GM21447 (cell line): ENCODE results near the gene PNLIP.

Experiments used
- ATAC-seq: cut with Tn5 transposase; IDR thresholded peaks from one replicate; pipeline ENCODE4 v1.9.1; 2021; ENCODE audit not compliant: unreplicated experiment

The PNLIP gene

GRCh38 chr10:116545756-116546155, at the start of gene PNLIP:
Gene PNLIP (plus strand): TSS chr10:116545931. CDS start chr10:116546093, 162 bp downstream.
- ATAC-seq = no peak

DNA sequence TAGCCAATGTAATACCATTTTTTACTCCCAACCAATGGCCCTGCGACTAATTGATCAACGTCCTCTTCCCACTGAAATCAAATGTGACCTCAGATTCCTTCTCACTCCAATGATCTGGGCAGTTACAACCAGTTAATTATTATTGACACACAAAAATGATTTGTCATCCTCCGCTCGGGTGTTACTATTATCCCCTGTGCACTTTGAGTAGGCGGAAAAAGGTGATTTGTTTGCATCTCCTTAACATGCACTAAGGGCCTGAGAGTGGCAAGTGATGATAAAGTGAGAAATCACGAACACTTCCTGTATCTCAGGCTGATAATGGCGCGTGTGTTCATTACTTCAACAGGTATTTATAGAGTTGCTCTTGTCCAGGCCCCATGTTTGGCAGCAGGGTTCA, 40.9 kb upstream of the PNLIP start:
- ATAC-seq = no peak

GRCh38 chr10:116510565-116510964, 35.2 kb upstream of the PNLIP start:
- no peak for ATAC-seq

- ATAC-seq = no peak
Observed at GRCh38 chr10:116511365-116511764, 34.4 kb upstream of the PNLIP start.

- ATAC-seq = peak; percentile 53
Observed at GRCh38 chr10:116521424-116522290, 24.1 kb upstream of the PNLIP start.

DNA sequence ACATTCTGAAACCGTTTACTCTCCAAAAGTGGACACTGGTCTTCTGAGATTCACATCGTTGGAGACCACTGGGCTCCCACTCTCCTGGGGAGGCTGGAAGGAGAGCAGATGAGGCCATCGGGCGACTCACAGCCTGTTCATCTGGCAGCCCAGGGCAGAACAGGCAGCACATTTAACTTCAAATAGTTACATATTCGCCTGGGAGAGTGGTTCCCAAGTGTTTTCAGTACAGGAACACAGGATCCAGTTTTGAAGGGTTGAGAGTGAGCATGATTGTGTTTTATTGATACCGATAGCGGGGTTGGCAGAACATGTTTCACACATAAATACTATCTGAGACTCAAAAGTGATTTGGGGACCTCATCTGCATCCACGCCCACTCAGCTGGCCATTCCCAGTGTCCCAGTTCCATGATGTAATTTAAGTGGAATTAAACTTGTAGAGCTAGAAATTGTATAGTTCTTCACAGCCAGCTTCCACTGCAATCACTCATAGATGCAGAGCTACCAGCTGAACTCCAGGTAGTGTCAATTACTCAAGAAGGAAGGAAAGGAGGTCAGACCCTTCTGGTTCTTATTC, 22.8 kb upstream of the PNLIP start:
- no peak for ATAC-seq

DNA sequence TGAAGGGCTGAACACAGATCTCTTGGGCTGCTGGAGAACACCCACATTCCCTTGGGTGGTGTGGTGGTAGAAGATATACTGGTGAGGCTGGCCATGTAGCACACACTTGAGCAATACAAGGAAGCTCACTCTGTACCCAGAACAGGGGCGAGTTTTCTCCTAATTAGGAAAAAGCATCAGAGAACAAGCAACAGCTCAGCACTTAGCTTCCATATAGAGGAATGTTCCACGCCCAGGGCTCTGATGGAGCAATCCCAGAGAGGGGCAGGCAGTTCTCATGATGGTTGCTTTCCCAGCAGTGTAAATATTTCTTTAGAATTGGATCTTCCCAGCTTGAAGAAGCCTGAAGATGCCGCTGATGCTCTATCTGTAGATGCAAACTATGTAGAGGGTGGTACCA, 21.0 kb upstream of the PNLIP start:
- ATAC-seq = no peak

DNA sequence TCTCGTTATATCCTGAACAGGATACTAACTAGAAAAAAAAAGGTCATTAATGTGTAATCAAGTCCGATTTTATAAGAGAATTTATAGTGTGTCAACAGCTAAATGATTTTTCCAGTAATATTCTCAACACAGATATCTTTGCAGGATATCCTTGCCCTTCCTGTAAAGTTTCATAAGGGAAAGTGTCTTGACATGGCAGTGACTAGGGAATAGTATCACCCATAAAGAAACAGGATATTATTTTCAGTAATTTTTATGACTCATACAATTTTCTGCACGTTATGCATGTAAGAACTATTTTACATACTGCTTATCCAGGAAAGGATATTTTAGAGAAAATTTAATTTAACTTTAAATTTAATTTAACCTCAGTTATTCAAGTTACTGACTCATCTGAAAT, 19.5 kb upstream of the PNLIP start:
- ATAC-seq = no peak

GRCh38 chr10:116536810-116537209, 8.9 kb upstream of the PNLIP start:
- ATAC-seq = no peak

- ATAC-seq = no peak
Observed at GRCh38 chr10:116538456-116538855, 7.3 kb upstream of the PNLIP start.

- ATAC-seq = no peak
Observed at GRCh38 chr10:116538992-116539391, 6.7 kb upstream of the PNLIP start.

GRCh38 chr10:116540814-116541213, 4.9 kb upstream of the PNLIP start:
- ATAC-seq = no peak

- no peak for ATAC-seq
Observed at GRCh38 chr10:116542007-116542677, 3.6 kb upstream of the PNLIP start.

GRCh38 chr10:116545122-116545521, 609 bp upstream of the PNLIP start:
- ATAC-seq = no peak

DNA sequence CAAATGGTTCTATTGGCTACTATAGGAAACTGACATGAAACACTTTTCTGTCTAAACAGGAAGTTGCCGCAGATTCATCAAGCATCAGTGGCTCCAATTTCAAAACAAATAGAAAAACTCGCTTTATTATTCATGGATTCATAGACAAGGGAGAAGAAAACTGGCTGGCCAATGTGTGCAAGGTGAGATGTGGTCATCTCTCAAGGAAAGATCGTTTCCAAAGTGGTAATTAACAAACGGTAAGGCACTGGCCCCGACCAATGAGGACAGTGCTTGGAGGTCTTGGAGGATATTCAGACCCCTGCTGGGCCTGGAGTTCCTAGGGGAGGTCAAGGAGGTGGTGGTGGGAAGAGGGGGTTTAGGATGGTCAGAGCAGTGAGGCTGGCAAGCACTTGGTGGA, 2.6 kb downstream of the PNLIP start:
- no peak for ATAC-seq

DNA sequence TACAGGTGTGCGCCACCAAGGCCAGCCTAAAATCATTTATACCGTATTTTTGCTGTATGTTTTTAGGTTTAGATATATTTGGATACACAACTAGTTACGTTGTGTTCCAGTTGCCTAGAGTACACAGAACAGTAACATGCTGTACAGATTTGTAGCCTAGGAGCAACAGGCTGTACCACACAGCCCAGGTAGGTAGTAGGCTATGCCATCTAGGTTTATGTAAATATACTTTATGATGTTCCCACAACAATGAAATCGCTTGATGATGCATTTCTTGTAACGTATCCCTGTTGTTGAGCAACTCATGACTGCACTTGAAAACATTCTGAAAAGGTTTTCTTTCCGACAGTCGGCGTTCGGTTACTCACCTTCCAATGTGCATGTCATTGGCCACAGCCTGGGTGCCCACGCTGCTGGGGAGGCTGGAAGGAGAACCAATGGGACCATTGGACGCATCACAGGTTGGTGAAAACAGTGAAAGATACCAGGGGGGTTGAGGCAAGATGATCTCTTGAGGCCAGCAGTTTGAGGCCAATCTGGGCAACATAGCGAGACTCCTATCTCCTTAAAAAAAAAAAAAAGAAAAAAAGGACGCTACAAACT, 7.7 kb downstream of the PNLIP start:
- no peak for ATAC-seq

- ATAC-seq = no peak
Observed at GRCh38 chr10:116554628-116555027, 8.9 kb downstream of the PNLIP start.

DNA sequence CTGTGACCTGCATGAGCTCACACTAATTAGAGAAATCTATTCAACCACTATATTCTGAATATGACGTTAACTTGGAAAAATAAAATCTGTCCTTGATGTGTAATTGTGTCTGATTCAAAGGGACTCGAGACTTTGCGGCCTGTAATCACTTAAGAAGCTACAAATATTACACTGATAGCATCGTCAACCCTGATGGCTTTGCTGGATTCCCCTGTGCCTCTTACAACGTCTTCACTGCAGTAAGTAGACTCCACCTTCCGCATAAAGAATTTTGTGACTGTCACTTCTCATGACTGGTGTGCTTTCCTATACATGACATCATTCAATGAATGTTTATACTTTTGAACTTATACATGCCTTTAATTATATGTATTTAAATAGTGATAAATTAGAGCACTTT, 10.1 kb downstream of the PNLIP start:
- no peak for ATAC-seq

DNA sequence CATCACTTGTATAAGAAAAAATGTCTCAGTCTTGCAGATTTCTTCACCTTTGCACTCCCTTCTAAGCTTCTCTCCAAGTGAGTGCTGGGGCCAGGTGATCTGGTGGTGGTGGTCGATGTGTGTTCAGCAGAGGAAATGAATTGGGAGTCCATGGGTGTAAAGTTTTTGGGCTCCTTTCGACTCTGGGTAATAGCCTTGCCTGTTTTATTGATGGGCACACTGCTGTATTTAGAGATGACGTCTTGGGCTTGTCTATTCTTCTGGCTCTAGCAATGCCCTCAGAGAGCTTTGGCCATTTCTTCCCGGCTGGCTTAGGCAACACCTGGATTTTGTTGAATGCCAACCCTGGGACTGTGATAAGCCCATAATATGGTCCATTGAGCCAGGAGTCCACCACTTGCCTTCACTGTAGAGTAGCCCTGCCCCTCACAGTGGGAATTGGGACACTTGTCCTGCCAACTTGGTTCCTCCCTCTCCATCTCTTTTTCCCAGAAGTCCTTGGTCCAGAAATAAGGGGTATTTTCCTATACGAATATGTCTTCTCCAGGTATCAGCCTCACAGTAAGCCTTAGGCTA, 11.7 kb downstream of the PNLIP start:
- ATAC-seq = no peak

- ATAC-seq = no peak
Observed at GRCh38 chr10:116565534-116565933, 19.8 kb downstream of the PNLIP start.

DNA sequence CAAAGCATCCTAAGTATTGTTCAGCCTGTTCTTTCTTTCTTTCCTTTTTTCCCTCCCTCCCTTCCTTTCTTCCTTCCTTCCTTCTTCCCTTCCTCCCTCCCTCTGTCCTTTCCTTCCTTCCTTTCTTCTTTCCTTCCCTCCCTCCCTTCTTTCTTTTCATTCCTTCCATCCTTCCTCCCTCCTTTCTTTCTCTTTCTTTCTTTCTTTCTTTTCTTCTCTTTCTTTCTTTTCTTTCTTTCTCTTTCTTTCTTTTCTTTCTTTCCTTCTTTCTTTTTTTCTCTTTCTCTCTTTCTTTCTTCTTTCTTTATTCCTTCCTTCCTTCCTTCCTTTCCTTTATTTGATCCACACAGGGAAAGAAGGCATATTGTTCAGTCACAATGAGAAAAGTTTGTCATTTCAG, 21.2 kb downstream of the PNLIP start:
- no peak for ATAC-seq
